Retinal pigment epithelial cell (primary cell): ENCODE data around the gene PRKACA.

ENCODE experiments used
- DNase-seq: peaks from one replicate; pipeline ENCODE4 v3.0.0-alpha.2; 2010; ENCODE audit warnings: low read depth
- H3K4me3 ChIP-seq: 2 replicates; pipeline ENCODE4 v1.5.1; 2011; ENCODE audit warnings: mild to moderate bottlenecking, low read length, control low read depth, moderate library complexity
- TF ChIP-seq, protein P1 (sequence below): conservative IDR thresholded peaks from 2 replicates; pipeline ENCODE4 v1.5.1; 2011; ENCODE audit warnings: low read depth, low read length, control low read depth, inconsistent platforms

The PRKACA gene

DNA sequence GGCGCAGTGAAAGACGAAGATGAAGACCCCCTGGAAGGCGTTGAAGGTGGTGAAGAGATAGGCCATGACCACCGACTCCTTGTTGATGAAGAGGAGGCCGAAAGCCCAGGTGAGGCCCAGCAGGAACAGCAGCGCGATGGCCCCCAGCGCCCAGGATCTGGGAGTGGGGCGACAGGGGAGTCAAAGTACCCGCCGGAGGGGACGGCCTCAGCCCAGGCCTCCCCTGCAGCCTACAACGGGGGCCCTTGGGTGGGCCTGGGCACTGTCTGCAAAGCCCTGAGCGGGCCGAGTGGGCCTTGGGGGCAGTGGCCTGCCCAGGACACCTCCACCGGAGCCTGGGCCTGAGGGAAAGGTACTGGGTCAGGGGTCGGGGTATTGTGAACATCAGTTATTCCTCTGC lies 37.8 kb upstream of the PRKACA start:
- DNase-seq, result no peak
- no peak overlapping the region for H3K4me3 ChIP-seq
- TF ChIP-seq, protein P1, sequence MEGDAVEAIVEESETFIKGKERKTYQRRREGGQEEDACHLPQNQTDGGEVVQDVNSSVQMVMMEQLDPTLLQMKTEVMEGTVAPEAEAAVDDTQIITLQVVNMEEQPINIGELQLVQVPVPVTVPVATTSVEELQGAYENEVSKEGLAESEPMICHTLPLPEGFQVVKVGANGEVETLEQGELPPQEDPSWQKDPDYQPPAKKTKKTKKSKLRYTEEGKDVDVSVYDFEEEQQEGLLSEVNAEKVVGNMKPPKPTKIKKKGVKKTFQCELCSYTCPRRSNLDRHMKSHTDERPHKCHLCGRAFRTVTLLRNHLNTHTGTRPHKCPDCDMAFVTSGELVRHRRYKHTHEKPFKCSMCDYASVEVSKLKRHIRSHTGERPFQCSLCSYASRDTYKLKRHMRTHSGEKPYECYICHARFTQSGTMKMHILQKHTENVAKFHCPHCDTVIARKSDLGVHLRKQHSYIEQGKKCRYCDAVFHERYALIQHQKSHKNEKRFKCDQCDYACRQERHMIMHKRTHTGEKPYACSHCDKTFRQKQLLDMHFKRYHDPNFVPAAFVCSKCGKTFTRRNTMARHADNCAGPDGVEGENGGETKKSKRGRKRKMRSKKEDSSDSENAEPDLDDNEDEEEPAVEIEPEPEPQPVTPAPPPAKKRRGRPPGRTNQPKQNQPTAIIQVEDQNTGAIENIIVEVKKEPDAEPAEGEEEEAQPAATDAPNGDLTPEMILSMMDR, result no peak

DNA sequence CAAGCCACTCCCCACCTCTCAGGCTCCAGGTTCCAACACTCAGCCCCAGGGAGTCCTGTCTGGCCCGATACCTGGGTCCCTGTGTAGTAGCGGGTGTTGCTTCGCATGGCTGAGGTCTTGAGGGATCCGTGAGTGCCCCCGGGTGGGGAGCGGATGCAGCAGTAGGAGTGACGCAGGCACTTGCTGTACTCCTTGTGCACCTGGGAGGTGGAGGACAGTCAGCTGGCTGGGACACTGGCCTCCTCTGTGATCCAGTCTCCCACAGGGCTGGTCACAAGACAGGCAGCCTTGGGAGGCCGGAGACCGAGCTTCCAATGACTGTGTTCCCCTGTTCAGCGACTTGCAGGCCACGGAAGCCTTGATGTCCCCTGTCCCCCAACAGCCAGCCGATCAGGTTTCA lies 35.2 kb upstream of the PRKACA start:
- no peak for DNase-seq
- TF ChIP-seq, protein P1, result no peak
- no peak overlapping the region for H3K4me3 ChIP-seq

- no peak overlapping the region for H3K4me3 ChIP-seq
- TF ChIP-seq, protein P1, result no peak
- DNase-seq, result no peak
Measured at GRCh38 chr19:14150770-14151661, 33.5 kb upstream of the PRKACA start.

DNA sequence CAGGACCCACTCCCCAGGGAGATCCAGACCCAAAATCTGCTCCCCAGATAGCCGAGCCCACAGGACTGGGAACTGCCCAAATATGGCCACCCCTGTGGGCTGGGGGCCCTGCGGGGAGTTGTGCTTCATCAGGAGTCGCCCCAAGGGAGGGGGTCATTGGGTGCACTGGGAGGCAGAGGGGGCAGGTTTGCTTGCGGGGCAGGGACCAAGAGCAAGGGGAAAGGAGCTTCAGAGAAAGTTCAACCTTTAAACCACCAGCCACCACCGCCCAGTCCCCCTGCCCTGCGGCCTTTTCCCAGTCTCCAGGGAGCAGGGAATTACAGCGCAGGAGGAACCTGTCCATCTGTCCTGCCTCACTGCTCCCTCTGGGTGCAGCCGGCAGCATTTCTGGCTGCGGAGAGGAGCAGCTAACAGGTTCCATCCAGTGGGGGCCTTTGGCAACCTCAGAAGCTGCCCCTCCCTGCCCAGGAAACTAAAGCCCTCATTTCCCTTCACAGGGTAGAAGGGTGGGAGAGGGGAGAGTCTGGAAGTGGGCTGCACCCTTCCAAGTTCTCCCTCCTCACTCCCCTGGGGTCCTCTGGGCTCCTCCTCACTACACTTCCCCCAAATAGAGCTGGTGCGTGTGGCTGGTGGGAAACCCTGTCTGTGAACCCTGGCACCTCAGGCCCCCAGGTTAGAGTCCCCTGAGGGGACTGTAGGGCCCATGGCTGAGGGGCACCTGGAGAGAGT lies 32.6 kb upstream of the PRKACA start:
- no peak overlapping the region for H3K4me3 ChIP-seq
- DNase-seq, result no peak
- TF ChIP-seq, protein P1, result no peak

GRCh38 chr19:14149509-14149994 lies 32.0 kb upstream of the PRKACA start:
- no peak overlapping the region for H3K4me3 ChIP-seq

GRCh38 chr19:14148751-14149410 lies 31.3 kb upstream of the PRKACA start:
- no peak for DNase-seq
- no peak overlapping the region for H3K4me3 ChIP-seq
- TF ChIP-seq, protein P1, result no peak

More at GRCh38 chr19:14149509-14149994, 32.0 kb upstream of the PRKACA start:
- no peak for DNase-seq
- TF ChIP-seq, protein P1, result no peak
